NCI-H2029 treated with DMSO at 0.1 percent for 48 hours (cell line): ENCODE data around the gene LRP1.
A peak's percentile ranks its signal among the peaks of the same experiment; 100 is the strongest.

Experiments
- DNase-seq: peaks from one replicate; lab custom pipeline; 2025; lab: John Stamatoyannopoulos, UW

Gene LRP1

DNA sequence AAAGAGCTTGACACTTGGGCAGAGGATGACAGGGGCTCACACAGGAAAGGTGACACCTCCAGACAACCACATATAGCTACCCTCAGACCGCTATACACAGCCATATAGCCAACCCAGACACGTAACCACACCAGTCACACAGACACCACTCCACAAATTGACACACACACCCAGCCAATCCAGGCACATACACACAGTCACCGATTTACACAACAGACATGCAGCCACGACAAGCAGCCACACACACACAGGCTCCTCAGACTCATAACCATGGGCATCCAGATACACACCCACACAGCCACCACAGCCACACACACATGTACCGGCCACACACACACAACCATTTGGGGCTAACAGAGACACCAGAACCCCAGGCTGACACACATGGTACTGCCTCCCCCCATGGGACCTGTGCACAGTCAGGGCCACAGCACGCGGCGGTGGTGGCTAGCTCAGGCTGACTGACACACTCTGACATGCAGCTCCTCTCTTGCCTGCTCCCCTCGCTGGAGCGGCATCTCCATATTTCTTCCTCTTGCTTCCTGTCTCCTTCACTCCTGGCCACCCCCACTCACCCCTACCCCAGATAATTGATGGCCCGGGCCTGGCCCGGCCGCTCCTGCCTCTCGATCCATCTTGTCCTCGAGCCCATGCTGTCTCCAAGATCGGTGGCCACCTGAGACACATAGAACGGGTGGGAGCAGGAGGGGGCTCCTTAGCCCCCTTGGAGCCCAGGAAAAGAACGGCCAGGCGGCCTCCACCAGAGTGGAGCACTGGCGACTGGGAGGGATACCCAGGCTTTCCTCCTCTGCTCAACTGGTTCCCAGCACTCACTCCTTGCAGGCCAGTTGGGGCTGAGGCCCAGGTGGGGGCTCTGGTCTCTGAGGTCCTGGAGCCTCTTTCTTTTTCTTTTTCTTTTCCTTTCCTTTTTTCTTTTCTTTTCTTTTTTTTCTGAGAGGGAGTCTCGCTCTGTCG is 95.2 kb downstream of the LRP1 start:
- no peak for DNase-seq

- DNase-seq: no peak
These were observed 96.1 kb downstream of the LRP1 start for GRCh38 chr12:57224278-57224972.

DNA sequence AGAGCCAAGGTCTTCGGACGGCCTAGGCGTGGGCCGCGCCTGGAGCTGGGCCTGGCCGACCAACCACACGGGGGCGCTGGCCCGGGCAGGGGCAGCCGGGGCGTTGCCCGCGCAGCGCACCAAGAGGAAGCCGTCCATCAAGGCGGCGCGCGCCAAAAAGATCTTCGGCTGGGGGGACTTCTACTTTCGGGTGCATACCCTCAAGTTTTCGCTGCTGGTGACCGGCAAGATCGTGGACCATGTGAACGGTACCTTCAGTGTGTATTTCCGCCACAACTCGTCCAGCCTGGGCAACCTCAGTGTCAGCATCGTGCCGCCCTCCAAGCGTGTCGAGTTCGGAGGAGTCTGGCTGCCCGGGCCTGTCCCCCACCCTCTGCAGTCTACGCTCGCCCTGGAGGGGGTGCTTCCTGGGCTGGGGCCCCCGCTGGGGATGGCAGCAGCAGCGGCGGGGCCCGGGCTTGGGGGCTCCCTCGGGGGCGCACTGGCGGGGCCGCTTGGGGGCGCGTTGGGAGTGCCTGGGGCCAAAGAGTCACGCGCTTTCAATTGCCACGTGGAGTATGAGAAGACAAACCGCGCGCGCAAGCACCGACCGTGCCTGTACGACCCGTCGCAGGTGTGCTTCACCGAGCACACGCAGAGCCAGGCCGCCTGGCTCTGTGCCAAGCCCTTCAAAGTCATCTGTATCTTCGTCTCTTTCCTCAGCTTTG is 96.8 kb downstream of the LRP1 start:
- DNase-seq: peak; percentile 13

- DNase-seq: no peak
These were observed 97.5 kb downstream of the LRP1 start for GRCh38 chr12:57225680-57226210.

GRCh38 chr12:57226588-57227314 is 98.5 kb downstream of the LRP1 start:
- DNase-seq: no peak

GRCh38 chr12:57227315-57228115 is 99.2 kb downstream of the LRP1 start:
- DNase-seq: peak; percentile 57

- no peak for DNase-seq
These were observed 100.9 kb downstream of the LRP1 start for GRCh38 chr12:57229046-57229633.

- peak; percentile 93 for DNase-seq
These were observed 101.5 kb downstream of the LRP1 start, which contains the start of gene SHMT2 for GRCh38 chr12:57229634-57230380. TSS of gene SHMT2 (plus strand) at chr12:57229711. CDS start at chr12:57229779, 68 bp downstream.

GRCh38 chr12:57230381-57231155 is 102.3 kb downstream of the LRP1 start:
- no peak for DNase-seq

DNA sequence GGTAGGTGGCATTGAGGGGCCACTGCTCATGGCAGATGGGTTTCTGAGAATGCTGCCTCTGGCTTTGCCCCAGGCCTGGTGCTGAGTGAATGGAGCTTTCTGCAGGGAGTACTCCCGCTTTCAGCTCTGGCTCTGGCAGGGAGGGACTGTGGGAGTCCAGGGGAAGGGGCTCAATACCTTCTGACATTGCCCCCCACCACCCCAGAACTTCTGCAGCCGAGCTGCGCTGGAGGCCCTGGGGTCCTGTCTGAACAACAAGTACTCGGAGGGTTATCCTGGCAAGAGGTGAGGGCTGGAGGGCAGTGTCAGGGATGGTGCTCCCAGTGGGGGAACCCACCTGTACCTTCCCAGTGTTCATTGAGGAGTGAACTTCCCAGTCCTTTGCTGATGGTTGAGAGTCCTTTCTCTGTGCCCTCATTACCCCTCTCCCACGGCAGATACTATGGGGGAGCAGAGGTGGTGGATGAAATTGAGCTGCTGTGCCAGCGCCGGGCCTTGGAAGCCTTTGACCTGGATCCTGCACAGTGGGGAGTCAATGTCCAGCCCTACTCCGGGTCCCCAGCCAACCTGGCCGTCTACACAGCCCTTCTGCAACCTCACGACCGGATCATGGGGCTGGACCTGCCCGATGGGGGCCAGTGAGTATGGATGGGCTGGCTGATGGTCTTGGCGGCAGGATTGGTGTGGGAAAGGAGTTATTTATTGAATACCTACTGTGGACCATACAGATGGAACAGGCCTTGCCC is 103.2 kb downstream of the LRP1 start:
- DNase-seq: no peak

- DNase-seq: no peak
These were observed 104.0 kb downstream of the LRP1 start for GRCh38 chr12:57232156-57232756.

- DNase-seq: no peak
These were observed 105.3 kb downstream of the LRP1 start for GRCh38 chr12:57233357-57234232.

DNA sequence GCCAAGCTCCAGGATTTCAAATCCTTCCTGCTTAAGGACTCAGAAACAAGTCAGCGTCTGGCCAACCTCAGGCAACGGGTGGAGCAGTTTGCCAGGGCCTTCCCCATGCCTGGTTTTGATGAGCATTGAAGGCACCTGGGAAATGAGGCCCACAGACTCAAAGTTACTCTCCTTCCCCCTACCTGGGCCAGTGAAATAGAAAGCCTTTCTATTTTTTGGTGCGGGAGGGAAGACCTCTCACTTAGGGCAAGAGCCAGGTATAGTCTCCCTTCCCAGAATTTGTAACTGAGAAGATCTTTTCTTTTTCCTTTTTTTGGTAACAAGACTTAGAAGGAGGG is 105.9 kb downstream of the LRP1 start:
- no peak for DNase-seq

- DNase-seq: no peak
These were observed 106.3 kb downstream of the LRP1 start for GRCh38 chr12:57234571-57235016.

DNA sequence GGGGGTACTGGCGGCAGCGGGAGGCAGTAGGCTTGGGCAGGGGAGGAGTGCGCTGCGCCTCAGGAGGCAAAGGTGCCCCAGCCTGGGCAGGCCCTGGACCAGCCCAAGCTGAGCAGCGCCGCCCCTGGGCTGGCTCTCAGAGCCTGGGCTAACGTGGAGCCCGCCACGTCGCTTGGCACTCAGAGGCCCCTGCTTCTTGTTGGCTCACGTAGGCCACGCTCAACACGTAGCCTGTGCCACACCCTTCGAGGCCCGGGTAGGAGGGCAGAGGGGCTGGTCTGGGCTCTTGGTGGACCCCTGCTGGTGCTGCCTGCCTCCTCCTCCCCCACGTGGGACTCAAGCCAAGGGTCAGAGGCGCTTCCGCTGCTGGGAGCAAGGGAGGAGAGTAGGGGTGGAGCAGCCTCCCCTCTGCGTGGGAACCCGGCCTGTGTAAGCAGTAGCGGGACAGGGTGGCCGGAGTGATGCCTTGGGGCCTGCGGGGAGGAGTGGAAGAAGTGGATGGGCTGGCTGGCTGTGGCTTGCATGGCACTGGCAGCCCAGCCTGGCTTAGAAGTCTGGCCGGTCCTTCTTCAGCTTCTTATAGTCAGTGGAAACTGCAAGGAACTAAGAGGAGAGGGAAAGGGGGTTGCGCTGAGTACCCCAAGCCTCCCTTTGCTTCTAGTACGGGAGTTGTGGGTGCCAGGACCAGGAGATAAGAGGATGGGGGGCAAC is 106.9 kb downstream of the LRP1 start:
- no peak for DNase-seq

DNA sequence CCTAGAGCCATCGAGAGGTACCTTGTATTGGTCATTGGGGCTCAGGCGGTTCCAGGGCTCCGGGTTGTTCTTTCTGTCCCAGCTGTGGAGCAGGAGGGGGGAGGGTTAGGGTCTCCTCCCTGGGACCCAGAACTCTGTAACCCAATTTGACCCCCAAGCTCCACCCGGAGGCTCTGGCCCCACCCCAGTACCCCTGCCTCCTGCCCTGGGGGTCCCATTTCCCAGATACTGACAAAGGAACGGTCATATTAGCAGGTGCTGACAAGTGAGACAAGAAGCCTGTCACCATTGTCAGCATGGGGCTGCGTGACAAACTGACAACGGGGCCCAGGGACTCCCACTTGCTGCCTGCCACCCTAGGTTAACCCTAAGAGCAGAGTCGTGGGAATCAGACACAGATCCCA is 107.4 kb downstream of the LRP1 start:
- no peak for DNase-seq
